Measurements from ENCODE around the gene RSPH1.

DNA sequence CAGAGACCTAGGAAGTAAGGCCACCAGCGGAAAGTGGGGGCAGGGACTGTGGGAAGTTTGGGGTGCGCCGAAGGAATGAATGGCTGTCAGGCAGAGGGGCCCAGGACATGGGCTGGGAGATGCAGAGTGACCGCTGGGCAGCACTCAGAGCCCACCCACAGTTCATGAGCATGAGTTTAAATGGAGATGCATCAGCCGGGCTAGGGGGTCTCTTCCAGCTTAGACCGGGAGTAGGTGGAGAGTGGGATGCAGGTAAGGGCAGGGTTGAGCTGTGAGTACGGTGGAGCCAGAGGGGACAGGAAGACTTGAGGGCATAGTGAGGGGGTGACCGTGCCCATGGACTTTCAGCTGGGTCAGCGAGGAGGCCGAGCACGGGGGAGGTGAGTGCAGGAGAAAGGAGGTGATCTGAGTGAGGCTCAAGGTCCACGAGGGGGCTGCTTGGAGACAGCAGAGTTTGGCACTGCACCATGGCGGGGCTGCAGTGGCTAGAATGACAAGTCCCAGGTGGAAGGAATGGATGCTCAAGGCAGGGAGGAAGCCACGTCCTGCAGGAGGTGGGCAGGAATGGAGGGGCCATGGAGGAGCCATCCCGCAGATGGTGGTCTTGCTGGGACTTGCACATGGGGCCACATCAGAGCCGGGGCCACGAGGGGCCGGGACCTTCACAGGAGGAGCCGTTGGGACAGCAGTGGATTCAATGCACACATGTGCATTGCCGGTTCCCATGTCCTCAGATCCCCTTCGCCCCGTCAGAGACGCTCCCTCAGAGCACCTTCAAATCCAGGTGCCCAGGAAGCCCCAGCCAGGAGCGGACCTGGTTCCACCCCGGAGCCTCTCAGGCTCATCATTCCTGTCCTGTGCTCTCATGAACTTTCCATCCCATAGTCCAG is 57.5 kb downstream of the RSPH1 start:
- TF ChIP-seq, protein P1, sequence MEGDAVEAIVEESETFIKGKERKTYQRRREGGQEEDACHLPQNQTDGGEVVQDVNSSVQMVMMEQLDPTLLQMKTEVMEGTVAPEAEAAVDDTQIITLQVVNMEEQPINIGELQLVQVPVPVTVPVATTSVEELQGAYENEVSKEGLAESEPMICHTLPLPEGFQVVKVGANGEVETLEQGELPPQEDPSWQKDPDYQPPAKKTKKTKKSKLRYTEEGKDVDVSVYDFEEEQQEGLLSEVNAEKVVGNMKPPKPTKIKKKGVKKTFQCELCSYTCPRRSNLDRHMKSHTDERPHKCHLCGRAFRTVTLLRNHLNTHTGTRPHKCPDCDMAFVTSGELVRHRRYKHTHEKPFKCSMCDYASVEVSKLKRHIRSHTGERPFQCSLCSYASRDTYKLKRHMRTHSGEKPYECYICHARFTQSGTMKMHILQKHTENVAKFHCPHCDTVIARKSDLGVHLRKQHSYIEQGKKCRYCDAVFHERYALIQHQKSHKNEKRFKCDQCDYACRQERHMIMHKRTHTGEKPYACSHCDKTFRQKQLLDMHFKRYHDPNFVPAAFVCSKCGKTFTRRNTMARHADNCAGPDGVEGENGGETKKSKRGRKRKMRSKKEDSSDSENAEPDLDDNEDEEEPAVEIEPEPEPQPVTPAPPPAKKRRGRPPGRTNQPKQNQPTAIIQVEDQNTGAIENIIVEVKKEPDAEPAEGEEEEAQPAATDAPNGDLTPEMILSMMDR (IDR thresholded peaks at IDR 0.05) = no peak
- no peak for TF ChIP-seq POLR2A (IDR thresholded peaks at IDR 0.05)
